Activated effector memory CD4-positive, alpha-beta T cell treated with anti-CD3 and anti-CD28 coated beads, Interleukin-2, amount 50 U/mL, for 16 hours (primary cell): ENCODE results near the gene NUDT8.
"Not testable (repeated sequence)": the region's sequence is repeated elsewhere in the genome, so short reads cannot be mapped to it uniquely, and the experiment has no call there.

Experiments
- DNase-seq: peaks from one replicate; pipeline ENCODE4 v3.0.0-alpha.2; 2020

Gene NUDT8, protein sequence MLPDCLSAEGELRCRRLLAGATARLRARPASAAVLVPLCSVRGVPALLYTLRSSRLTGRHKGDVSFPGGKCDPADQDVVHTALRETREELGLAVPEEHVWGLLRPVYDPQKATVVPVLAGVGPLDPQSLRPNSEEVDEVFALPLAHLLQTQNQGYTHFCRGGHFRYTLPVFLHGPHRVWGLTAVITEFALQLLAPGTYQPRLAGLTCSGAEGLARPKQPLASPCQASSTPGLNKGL

DNA sequence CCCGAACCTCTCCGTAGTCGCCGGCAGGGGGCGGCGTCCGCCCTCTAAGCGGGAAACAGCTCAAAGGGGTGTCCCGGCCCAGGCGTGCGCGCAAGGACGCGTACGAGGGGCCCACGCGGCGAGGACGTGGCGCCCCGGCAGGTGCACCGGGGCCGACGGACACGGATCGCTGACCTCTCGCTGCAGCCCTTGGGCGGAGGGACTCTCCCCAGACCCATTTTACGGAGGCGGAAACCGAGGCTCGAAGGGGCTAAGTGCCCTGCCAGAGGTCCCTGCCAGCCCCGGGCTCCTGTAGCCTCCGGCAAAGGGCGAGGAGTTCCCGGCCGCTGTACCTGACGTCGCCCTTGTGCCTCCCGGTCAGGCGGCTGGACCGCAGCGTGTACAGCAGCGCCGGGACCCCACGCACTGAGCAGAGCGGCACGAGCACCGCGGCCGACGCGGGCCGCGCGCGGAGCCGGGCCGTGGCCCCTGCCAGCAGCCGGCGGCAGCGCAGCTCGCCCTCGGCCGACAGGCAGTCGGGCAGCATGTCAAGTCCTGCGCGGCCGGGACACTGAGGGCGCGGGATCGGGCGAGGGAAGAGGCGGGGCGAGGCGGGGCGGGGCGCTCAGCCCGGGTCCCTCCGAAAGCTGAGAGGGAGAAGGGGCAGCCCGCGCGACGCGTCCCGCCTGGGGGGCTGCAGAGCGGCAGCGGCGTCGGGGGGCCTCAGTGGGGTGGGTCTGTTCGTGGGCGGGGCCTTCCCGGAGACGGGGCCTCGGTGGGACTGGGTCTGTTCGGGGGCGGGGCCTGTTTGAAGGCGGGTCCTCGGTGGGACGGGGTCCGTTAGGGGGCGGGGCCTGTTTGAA is at the start of gene NUDT8:
Gene NUDT8 (minus strand): TSS at position 552 of the 842 bp plus-strand sequence. CDS start 26 bp downstream, at position 526.
- peak; percentile 96 for DNase-seq

DNA sequence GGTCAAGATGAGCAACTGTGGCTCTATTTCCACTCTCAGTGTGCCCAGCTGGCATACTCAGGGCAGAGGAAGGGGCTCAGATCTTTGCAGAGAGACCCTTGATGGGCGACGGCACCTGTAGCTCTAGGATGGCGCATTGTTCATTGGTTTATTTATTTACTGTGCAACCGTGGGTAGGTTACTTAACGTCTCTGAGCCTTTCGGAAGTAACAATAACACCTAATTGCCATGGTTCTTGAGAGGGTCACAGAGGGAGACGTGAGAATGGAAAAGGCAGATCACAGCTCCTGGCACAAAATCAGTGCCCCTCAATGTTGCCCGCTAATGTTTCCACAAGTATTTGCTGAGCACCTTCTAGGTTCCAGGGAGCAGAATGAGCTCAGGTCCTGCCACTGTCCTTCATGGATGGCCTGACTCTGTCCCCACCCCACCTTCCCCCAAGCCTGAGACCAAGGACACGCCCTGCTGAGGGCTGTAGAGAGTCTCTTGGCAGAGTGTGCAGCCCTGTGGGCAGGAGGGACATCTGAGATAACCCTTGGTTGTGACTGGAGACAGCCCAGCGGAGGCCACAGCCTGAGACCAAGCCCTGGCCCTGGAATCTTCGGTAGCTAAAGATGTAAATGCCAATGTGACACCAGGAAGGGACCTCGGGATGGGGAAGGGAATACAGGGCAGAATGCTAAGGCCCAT is 45.5 kb upstream of the NUDT8 start:
- no peak for DNase-seq

DNA sequence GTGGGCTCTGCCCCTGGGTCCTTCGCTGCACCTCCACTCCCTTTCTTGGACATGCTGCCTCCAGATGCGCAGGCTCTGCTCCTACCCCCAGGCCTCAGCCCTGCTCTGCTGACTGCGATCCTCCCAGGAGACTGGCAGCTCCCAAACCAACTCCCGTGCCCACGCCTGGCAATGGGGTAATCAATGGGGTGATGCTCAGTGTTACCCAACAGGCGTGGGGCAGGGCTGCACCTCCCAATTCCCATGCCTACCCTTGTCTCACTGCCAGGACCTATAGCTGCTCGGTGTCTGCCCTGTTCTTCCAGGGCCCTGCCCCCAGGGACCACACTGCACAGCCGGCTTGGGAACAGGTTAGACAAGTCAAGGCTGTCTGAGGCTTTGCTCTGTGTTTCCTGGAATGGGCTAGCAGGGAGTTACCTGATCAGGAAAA is 44.7 kb upstream of the NUDT8 start, which contains the start of gene ALDH3B2:
Gene ALDH3B2 (minus strand): TSS at position 182 of the 430 bp plus-strand sequence. CDS start 7,688 bp downstream, outside the sequence.
- DNase-seq = no peak

DNA sequence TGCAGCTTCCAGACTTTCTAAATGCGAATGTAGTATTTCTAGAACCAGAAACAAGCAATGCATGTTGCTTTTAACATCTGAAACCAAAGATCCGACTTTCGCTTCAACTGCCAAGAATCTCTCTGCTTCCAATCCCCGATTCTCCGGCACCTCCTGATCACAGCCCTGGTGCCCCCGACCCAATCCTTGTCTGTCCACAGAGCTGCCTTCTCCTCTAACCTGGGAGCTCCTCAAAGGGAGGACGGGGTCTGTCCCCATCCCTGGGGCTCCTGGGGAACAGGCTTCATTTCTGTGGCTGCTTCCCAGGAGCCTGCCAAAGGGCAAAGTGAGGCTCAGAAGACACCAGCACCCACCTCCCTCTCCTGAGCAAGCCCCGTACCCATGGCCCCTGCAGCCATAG is 44.2 kb upstream of the NUDT8 start:
- no peak for DNase-seq

DNA sequence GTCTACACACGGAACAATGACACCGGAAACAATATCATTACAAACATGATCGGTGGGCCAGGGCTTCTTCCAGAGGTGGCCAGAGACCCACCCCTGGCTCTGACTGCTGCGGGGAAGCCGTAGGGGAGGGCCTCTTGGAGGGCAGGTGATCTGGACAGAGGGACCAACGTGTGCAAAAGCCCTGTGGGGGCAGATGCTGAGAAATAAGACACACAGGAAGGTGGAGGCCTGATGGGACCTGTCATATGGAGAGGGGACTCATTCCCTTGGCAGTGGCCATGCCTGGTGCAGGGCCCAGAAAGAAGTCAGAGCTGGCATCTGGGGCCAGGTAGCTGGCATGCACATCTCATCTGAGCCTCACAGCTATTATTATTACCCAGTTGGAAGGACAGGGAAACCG is 43.6 kb upstream of the NUDT8 start:
- no peak for DNase-seq

DNA sequence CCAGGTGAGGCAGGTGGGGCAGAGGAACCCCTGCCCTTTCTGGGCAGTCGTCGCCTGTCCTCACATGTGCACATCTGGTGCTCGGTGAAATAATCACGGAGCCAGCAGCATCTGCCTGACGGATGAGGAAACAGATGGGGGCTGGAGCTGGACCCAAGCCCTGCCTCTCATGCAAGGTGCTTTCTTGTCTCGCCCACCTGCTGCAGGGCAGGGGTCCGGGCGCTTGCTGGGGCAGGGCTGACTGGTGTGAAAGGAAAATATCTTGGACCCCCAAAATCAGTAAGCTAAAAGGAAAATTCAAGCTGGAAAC is 41.4 kb upstream of the NUDT8 start:
- DNase-seq = no peak

DNA sequence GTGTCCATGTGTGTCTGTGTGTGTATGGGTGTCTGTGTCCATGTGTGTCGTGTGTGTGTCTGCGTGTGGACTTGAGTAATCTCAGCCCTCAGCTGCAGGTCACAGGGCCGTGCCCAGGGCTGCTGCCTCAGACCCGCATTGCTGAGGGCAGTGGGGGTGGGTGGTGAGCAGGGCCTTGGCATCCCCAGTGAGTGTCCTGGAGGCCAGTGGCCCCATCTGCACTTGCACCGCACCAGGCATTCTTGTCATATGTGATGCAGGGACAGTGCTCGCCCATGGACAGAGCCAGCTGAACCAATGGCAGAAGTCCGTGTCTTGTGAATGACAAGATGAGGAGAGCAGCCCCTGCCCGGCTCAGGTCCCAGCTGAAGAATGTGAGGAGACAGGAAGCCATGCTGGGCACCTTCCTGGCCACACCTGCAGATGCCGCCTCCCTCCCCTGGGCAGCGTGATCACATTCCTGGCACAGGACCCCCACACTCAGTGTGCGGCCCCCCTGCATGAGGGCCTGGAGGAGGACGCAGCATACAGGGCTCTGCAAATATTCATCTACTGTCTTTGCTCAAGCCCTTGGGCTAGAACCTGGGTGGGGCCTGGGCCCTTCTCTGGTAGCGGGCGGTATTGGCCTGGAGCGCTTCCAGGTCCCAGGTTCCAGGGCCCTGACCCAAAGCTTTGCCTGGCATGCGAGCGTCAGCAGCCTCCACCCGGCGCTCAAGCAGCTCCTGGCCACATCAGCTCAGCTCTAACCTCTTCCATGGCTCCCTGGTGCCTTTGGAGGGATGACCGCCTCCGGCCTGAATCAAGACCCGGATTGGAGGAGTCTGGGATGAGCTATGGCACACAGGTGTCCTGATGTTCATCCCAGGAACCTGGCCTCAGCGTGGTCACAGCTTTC is 40.8 kb upstream of the NUDT8 start:
- no peak for DNase-seq

DNA sequence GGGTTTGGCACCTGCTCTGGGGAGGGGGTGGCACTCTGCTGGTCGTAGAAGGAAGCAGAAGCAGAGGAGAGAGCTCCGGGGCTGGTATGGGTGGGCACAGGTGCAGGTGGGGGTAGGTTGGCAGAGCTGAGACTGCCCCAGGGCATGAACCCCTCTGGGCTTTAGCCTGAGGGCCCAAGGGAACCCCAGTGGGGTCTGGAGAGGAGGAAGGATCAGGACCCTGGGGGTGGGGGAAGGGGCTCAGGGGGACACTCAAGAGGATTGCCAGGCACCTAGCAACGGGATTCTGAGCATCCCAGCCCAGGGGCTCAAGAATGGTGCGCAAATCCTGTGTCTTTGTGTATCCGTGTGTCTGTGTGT is 38.4 kb upstream of the NUDT8 start:
- no peak for DNase-seq

DNA sequence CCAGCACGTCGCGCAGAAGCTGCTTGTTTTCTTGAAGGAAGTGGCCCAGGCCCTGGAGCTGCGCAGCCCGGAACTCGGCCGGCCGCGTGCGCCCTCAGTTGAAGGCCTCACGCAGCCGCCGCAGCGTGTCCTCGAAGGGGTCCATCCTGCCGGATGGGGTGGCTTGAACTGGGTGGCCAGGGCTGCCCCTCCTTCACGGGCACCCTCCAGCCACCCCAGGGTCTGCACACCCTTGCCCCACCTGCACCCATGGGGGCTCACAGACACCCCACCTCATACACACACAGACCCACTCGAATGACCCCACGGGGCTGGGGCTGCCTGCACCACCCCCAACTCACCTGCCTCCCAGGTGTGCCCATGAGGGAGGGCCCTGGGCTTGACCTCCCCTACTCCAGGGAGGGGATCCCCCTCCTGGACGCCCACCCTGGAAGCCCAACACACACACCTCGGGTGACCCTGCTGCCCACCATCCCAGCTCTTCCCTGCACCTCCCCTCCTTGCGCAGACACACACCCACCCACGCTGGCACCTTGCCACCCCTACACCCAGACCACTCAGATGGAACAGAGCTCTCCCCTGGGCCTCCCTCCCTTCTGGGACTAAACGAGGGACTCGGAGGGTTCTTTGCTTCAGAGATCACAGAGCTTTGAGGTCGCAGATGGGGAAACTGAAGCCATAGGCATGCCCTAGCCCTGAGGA is 37.9 kb upstream of the NUDT8 start:
- DNase-seq = no peak

DNA sequence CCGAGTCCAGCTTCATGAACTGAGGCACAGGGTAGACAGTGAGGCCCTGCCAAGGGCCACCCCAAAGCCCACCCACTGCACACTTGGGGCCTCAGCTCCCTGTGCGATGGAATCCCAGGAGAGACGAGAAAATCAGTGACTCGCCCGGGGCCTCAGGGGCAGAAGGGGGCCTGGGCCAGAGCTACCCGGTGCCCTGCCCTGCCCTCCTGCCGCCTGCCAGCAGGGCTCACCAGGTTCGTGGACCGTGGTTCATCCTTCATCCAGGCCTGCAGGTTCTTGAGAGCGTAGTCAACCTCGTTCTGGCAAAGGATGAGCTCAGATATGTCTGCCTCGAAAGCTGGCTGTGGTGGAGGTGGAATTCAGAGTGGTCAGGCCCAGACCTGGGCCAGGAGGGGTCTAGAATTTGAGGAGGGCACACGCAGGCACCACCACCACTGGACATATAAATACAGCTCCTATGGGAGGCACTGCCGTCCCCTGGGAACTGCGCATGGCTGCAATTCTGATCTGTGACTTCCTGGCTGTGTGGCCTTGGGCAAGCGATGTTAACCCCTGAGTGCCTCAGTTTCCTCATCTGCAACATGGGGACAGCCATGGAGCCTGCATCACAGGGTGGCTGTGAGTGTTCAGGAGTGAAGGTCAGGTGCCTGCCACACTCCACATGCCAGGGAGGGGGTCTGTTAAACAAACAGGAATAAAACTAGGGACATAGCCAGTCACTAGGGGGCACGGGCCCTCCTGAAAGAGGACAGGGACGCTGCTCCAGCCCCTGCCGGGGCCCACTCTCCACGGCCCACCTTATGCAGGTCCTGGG is 37.1 kb upstream of the NUDT8 start:
- DNase-seq = no peak

DNA sequence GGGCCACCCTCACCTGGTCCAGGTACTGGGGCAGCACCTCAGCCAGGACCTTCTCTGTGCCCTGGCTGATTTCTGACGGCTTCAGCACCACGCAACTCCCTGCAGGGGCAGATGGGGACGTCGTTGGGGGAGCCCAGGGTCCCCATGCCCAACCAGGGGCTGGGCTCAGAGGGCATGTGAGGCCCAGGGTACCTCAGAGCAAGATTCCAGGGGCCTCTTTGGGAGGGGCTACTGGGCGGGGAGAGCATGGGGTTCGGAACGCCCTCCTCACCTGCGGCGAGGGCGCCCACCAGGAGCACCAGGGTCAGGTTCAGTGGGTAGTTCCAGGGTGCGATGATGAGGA is 36.5 kb upstream of the NUDT8 start:
- DNase-seq = no peak

DNA sequence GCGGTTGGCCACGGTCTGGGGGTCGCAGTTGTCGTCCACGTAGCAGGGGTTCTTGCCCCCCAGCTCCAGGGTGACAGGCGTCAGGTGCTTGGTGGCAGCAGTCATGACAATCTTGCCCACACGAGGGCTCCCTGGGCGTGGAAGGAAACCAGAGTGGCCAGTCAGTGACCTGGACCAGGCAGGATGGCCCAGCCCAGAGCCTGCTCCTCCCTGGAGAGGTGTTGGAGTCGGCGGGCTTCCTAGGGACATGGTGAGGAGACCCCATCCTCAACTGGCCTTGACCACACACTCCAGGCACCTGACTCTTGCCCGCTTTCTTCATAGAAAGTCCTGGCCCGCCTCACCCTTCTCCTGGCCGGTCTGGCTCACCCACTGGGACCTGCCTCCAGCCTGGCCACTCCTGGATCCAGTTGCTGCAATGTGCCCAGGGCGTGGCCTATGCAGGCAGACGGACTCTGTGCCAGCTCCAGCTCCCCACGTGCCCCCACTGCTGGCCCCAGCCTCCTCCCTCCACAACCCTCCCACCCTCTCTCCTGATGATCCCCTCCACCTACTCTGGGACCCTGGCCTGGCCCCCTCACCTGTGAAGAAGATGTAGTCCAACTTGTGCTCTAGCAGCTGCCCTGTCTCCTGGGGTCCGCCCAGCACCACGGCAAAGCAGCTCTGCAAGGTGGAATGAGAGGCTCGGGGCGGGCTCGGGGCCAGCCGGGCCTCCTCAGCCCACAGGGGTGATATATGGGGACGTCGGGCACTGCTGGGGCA is 36.0 kb upstream of the NUDT8 start:
- no peak for DNase-seq

DNA sequence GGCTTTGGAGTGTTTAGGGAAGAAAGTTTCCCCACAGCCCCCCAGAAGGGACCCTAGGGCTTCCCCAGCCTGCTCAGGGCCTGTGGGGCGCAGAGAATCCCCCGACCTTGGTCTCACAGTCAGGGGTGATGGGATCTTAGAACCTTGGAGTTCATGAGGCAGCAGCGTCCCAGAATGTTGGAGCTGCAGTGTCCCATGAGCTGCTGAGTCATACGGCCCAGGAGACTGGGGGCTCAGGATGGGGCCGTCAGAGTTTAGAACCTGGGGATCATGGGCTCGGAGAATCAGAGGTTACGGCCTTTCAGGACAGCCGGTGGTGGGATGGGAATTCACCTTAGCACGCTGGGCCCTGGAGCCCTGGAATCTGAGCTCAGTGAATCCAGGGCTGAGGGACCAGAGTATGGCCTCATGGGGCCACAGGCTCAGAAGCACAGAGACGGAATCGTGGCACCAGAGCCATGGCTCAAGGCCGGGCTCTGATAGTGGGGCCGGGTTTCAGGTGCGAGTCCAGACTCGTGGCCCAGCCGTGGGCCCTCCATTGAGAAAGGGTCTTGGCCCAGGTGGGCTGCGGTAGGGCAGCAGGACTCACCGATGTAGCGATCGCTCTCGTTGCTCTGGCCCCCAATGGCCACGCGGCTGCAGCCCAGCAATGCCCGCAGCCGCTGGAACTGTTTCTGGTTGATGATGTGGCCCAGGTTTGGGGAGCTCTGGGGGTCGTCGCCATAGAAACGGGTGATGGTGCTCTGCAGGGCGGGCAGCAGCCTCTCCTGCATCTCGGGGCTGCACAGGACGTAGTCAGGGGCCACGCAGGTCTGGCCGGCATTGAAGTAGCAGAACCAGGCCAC is 35.2 kb upstream of the NUDT8 start:
- no peak for DNase-seq

DNA sequence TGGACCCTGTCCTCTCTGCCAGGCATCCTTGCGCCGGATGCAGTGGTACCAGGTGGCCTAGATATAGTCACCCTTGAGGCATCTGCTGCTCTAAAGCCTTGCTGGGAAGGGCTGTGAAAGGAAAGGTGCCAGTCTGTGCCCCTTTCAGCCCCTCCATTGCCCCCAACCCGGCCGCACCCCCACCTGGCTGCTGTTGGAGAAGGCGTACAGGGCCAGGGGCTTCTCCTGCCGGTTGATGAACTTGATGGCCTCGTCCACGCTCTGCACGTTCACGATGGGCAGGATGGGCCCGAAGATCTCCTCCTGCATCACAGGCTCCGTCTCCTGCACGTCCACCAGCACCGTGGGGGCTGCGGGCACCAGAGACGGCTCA is 34.5 kb upstream of the NUDT8 start:
- DNase-seq = no peak

DNA sequence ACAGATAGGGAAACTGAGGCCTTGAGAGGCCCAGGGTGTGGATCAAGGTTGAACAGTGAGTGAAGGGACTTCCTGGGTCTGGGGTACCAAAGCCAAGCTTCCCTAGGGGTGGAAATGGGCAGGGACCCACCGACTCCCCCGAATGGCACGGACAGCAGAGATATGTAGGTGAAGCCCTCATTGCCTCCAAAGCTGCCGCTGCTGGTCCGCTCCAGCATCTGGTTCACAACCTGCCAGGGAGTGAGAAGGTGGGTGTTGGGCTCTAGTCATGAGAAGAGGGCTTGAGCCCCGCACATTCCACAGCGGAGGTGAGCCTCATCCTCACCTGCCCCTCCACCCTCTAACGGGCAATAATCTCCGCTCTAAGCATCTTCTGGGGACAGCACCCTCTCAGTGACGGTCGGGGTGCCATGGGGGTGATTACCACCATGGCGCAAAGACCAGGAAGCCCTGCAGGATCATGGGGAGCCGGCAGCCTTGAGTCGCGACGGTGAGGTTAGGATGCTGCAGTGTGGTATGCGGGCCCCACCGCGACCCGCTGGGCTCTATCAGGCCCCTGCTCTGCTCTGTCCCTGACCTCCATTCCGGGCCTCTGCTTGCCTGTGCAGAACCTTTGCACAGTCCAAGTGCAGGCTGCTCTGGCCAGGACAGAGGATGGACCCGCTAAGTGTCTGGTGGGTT is 33.9 kb upstream of the NUDT8 start:
- DNase-seq = no peak

DNA sequence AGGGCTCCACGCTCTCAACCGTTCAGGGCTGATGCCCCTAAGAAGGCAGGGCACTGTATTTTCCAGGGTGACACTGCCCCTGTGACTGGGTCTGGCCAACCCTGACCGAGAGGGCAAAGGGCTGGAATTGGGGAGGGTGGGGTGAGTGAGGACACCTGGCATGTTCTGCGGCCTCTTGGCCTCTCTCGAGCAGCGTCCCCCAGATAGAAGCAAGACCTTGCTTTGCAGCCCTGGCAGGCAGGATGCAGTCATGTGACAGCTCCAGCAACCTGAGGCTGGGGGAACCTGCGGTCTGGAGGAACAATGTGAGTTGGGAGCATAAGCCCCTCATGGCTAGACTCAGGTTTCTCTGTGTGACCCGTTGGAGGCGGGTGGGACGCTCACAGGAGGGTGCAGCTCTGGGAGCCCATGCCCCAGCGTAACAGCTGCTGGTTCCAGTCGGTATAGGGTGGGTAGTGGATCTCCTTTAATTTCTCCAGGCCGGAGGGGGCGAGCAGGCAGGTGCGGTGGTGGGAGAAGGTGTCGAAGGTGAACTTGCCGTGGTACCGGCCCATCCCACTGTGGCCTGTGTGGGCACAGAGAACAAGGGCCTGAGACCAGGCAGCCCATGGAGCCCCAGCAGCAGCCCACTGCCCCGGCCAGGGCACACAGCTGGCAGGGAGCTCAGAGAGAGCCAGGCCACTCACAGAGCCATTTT is 33.2 kb upstream of the NUDT8 start:
- no peak for DNase-seq

DNA sequence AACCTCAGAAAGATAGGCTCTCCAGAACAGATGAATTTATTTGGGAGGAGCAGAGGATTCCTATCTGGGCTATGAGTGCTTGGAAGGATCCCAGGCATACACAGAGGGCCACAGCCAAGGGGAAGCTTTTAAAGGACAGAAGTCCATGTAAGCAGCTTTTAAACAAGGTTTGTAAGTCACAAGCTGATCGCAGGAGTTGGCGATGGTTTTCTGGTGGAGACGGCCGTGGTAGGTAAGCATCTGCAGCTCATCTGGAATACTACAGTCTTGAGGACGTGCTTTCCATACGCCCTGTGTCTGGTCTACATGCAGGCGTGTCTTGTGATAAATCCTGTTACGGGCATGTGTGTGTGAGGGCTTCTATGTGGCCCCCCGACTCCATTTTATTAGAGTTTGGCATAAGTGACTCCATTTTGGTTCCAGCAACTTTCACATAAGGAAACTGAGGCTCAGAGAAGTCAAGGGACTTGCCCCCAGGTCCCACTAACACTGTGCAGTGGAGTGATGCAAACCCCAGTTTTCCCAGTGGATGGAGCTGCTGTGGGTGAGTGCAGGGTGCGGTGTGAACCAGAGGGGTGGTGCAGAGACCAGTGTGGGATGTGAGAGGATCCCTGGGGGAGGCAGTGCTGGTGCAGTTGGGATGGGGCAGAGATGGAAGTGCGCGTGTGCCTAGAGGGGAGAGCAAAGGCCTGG is 32.6 kb upstream of the NUDT8 start:
- no peak for DNase-seq

DNA sequence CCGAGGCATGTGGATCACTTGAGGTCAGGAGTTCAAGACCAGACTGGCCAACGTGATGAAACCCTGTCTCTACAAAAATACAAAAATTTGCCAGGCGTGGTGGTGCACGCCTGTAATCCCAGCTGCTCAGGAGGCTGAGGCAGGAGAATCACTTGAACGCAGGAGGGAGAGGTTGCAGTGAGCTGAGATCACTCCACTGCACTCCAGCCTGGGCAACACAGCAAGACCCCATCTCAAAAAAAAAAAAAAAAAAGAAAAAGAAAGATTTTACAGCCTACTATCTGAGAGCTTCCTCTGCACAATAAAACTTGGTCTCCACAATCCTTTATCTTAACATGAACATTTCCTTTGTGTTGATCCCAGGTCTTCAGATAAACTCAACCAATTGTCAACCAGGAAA is 31.0 kb upstream of the NUDT8 start:
- DNase-seq = not testable (repeated sequence)
